ENCODE data around the gene RTN4IP1. TPM values are rescaled to one million over a fixed set of nuclear protein-coding genes. Genes with fewer than 3 reads are reported as not detected.

The RTN4IP1 gene
- polyA plus RNA-seq, 1 donor from 2014 or later, result 8.5 TPM

- Histone ChIP-seq H4K20me1 (ENCODE audit: insufficient read depth) (no peaks in the 10 kb centered on the region), H3K9me2 (ENCODE audit: insufficient read depth, low read length) (no peaks in the 10 kb centered on the region)
Observed at GRCh38 chr6:106556368-106556960, 72.8 kb downstream of the RTN4IP1 start.

GRCh38 chr6:106555767-106556166, 73.5 kb downstream of the RTN4IP1 start:
- no peak overlapping the region for H2AFZ ChIP-seq (ENCODE audit: low read depth, low read length)
- H3K9ac ChIP-seq (ENCODE audit: low read length), result no peak overlapping the region
- no peaks in the 10 kb centered on the region for H3K27me3 ChIP-seq (ENCODE audit: insufficient read depth, low read depth, low read length)
- no peaks in the 10 kb centered on the region for H3K9me3 ChIP-seq (ENCODE audit: low read length)
- H3K36me3 ChIP-seq (ENCODE audit: insufficient read depth, low read length), result no peaks in the 10 kb centered on the region
- TF ChIP-seq CTCF (IDR thresholded peaks at IDR 0.05; ENCODE audit: poor library complexity, severe bottlenecking), result no peak
- no peaks in the 10 kb centered on the region for H4K20me1 ChIP-seq (ENCODE audit: insufficient read depth)
- H3K4me2 ChIP-seq (ENCODE audit: low read length), result no peak overlapping the region
- H3K9me2 ChIP-seq (ENCODE audit: insufficient read depth, low read length), result no peaks in the 10 kb centered on the region
- H3K79me2 ChIP-seq (replicated peaks; ENCODE audit: insufficient read depth, low read length), result no peaks in the 10 kb centered on the region
- H3K4me3 ChIP-seq (ENCODE audit: low read length), result no peak overlapping the region
- H3F3A ChIP-seq (ENCODE audit: insufficient read depth, low read length, poor library complexity, severe bottlenecking), result no peaks in the 10 kb centered on the region
- H3K27ac ChIP-seq (ENCODE audit: low read length), result no peak overlapping the region

More at GRCh38 chr6:106556368-106556960, 72.8 kb downstream of the RTN4IP1 start:
- no peak overlapping the region for H3K4me3 ChIP-seq (ENCODE audit: low read length)
- H3K27ac ChIP-seq (ENCODE audit: low read length), result no peak overlapping the region
- no peaks in the 10 kb centered on the region for H3K36me3 ChIP-seq (ENCODE audit: insufficient read depth, low read length)
- no peak overlapping the region for H3K9ac ChIP-seq (ENCODE audit: low read length)
- no peaks in the 10 kb centered on the region for H3K27me3 ChIP-seq (ENCODE audit: insufficient read depth, low read depth, low read length)
- no peak overlapping the region for H3K4me2 ChIP-seq (ENCODE audit: low read length)
- H3K9me3 ChIP-seq (ENCODE audit: low read length), result no peaks in the 10 kb centered on the region
- no peaks in the 10 kb centered on the region for H3K79me2 ChIP-seq (replicated peaks; ENCODE audit: insufficient read depth, low read length)
- TF ChIP-seq RAD21 (conservative IDR thresholded peaks at IDR 0.05), result no peak
- no peak for TF ChIP-seq CTCF (IDR thresholded peaks at IDR 0.05; ENCODE audit: poor library complexity, severe bottlenecking)
- no peak for TF ChIP-seq MXI1 (conservative IDR thresholded peaks at IDR 0.05; ENCODE audit: poor library complexity, severe bottlenecking)
- TF ChIP-seq TAF1 (IDR thresholded peaks at IDR 0.05; ENCODE audit: low read depth), result no peak
- no peak for TF ChIP-seq EZH2 (IDR thresholded peaks at IDR 0.05; ENCODE audit: borderline replicate concordance, insufficient read depth, low read length, poor library complexity, severe bottlenecking)
- TF ChIP-seq POLR2AphosphoS5 (IDR thresholded peaks at IDR 0.05), result no peak
- no peak for TF ChIP-seq EP300 (conservative IDR thresholded peaks at IDR 0.05; ENCODE audit: poor library complexity, severe bottlenecking)
- no peak for TF ChIP-seq SMC3 (conservative IDR thresholded peaks at IDR 0.05; ENCODE audit: poor library complexity)
- TF ChIP-seq, protein P1, sequence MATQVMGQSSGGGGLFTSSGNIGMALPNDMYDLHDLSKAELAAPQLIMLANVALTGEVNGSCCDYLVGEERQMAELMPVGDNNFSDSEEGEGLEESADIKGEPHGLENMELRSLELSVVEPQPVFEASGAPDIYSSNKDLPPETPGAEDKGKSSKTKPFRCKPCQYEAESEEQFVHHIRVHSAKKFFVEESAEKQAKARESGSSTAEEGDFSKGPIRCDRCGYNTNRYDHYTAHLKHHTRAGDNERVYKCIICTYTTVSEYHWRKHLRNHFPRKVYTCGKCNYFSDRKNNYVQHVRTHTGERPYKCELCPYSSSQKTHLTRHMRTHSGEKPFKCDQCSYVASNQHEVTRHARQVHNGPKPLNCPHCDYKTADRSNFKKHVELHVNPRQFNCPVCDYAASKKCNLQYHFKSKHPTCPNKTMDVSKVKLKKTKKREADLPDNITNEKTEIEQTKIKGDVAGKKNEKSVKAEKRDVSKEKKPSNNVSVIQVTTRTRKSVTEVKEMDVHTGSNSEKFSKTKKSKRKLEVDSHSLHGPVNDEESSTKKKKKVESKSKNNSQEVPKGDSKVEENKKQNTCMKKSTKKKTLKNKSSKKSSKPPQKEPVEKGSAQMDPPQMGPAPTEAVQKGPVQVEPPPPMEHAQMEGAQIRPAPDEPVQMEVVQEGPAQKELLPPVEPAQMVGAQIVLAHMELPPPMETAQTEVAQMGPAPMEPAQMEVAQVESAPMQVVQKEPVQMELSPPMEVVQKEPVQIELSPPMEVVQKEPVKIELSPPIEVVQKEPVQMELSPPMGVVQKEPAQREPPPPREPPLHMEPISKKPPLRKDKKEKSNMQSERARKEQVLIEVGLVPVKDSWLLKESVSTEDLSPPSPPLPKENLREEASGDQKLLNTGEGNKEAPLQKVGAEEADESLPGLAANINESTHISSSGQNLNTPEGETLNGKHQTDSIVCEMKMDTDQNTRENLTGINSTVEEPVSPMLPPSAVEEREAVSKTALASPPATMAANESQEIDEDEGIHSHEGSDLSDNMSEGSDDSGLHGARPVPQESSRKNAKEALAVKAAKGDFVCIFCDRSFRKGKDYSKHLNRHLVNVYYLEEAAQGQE (IDR thresholded peaks at IDR 0.05; ENCODE audit: borderline replicate concordance), result no peak
- H2AFZ ChIP-seq (ENCODE audit: low read depth, low read length), result no peak overlapping the region
- H3F3A ChIP-seq (ENCODE audit: insufficient read depth, low read length, poor library complexity, severe bottlenecking), result no peaks in the 10 kb centered on the region
